HepG2 (cell line): ENCODE data around the gene DNAJC5. TPM values are rescaled to one million over a fixed set of nuclear protein-coding genes. Genes with fewer than 3 reads are reported as not detected.
A peak's percentile ranks its signal among the peaks of the same experiment; 100 is the strongest.
"Not testable (repeated sequence)": the region's sequence is repeated elsewhere in the genome, so short reads cannot be mapped to it uniquely, and the experiment has no call there.

Experiments
- ATAC-seq: fragments of 200-7000 bp; cut with Tn5 transposase; 3 replicates; pipeline ENCODE4 v1.9.1; 2020; ENCODE audit warnings: mild to moderate bottlenecking, moderate library complexity
- BruUV-seq: library from RNA; stranded (reverse); fragments of 400-500 nt; replicated peaks from 2 replicates; lab custom pipeline; 2021; lab: Mats Ljungman, UMichigan
- CTCF ChIA-PET: fragments of 300-600 bp; formaldehyde crosslinking; extraction: SDS; loops from one replicate; lab custom pipeline; 2021; ENCODE audit warnings: low total read pairs, inconsistent platforms, low intra/inter-chr PET ratio; lab: Yijun Ruan, JAX
- POLR2A ChIA-PET: fragments of 350-600 bp; sonication (Branson Sonifier 250); formaldehyde crosslinking; loops from one replicate; lab custom pipeline; 2020; ENCODE audit warnings: antibody characterized with exemption, inconsistent platforms; lab: Yijun Ruan, JAX
- DNase-seq: peaks from one replicate; pipeline ENCODE4 v3.0.0-alpha.2; 2015; ENCODE audit warnings: low spot score
- FAIRE-seq: peaks from 3 replicates; lab custom pipeline; 2011; peaks lifted over from hg19 to GRCh38; lab: Jason Lieb, UNC
- H2AFZ ChIP-seq: one replicate; pipeline ENCODE4 v1.6.1; 2011; ENCODE audit warnings: low read length, inconsistent platforms
- H3K27ac ChIP-seq: fragments of 300-600 bp; 3 replicates; pipeline ENCODE4 v1.8.0; 2011; ENCODE audit warnings: mixed run types, mild to moderate bottlenecking, mixed read lengths, low read length, inconsistent platforms; ENCODE audit not compliant: insufficient read depth; ENCODE audit errors: extremely low read length
- H3K27me3 ChIP-seq, 2 experiments: fragments of 200-600 bp in 1 of 2; 2 replicates in 1 of 2; 3 replicates in 1 of 2; pipeline versions ENCODE4 v1.6.0 to v1.8.0; 2011; ENCODE audit warnings: low read length in 2 of 2, mild to moderate bottlenecking in 2 of 2, moderate library complexity in 2 of 2, inconsistent platforms in 1 of 2; ENCODE audit not compliant: insufficient read depth in 2 of 2, control insufficient read depth in 1 of 2
- H3K36me3 ChIP-seq, 2 experiments: fragments of 200-600 bp in 1 of 2; replicated peaks in 1 of 2; 2 replicates in 1 of 2; 3 replicates in 1 of 2; pipeline versions ENCODE4 v1.5.1 to v1.8.0; 2011; ENCODE audit warnings: low read length in 2 of 2, inconsistent platforms in 1 of 2; ENCODE audit not compliant: insufficient read depth in 2 of 2, control insufficient read depth in 1 of 2
- H3K4me1 ChIP-seq: 2 replicates; pipeline ENCODE4 v1.5.1; 2012; ENCODE audit warnings: low read length, inconsistent platforms; ENCODE audit not compliant: insufficient read depth
- H3K4me2 ChIP-seq: 2 replicates; pipeline ENCODE4 v1.6.0; 2011; ENCODE audit warnings: low read depth, low read length, inconsistent platforms
- H3K4me3 ChIP-seq, 3 experiments: fragments of 200-600 bp in 1 of 3; sonication (generic), shearing (Covaris generic) in 1 of 3; replicated peaks in 1 of 3; 2 replicates each; pipeline ENCODE4 v1.5.1; 2011 to 2016; ENCODE audit warnings: low read length in 3 of 3, inconsistent platforms in 2 of 3, low read depth in 2 of 3, mild to moderate bottlenecking in 2 of 3, control low read depth in 1 of 3, mixed read lengths in 1 of 3; ENCODE audit not compliant: insufficient read depth in 1 of 3
- H3K79me2 ChIP-seq: one replicate; pipeline ENCODE4 v1.6.1; 2011; ENCODE audit warnings: low read length, inconsistent platforms; ENCODE audit not compliant: insufficient read depth
- H3K9ac ChIP-seq: 2 replicates; pipeline ENCODE4 v1.6.0; 2011; ENCODE audit warnings: mild to moderate bottlenecking, low read depth, low read length, inconsistent platforms; ENCODE audit not compliant: insufficient read depth
- H3K9me3 ChIP-seq: 2 replicates; pipeline ENCODE4 v1.5.1; 2012; ENCODE audit warnings: mild to moderate bottlenecking, low read length
- H4K20me1 ChIP-seq: 2 replicates; pipeline ENCODE4 v1.6.0; 2011; ENCODE audit warnings: inconsistent platforms, mild to moderate bottlenecking, low read length, moderate library complexity; ENCODE audit not compliant: insufficient read depth
- DZIP1 ChIP-seq: sonication (generic); formaldehyde crosslinking; IDR thresholded peaks from 2 replicates; pipeline ENCODE4 v1.5.0; 2020; ENCODE audit warnings: mild to moderate bottlenecking, missing genetic modification reagents
- PCBP1 ChIP-seq: fragments of 200-400 bp; formaldehyde crosslinking; IDR thresholded peaks from 2 replicates; pipeline ENCODE4 v1.6.1; 2017; ENCODE audit warnings: mild to moderate bottlenecking, low read depth, low read length, borderline replicate concordance
- RBFOX2 ChIP-seq: fragments of 200-400 bp; formaldehyde crosslinking; IDR thresholded peaks from 2 replicates; pipeline ENCODE4 v1.6.1; 2017; ENCODE audit warnings: low read depth, mild to moderate bottlenecking, low read length
- ZFP91 ChIP-seq: sonication (generic); formaldehyde crosslinking; IDR thresholded peaks from 2 replicates; pipeline ENCODE4 v1.9.0; 2022; ENCODE audit warnings: missing genetic modification reagents, mild to moderate bottlenecking, borderline replicate concordance
- WGBS: methylation state at CpG from one replicate; pipeline ENCODE4 v1.1.6; 2017; ENCODE audit warnings: low lambda C conversion rate; 5-methylcytosine and 5-hydroxymethylcytosine counted together
- in situ Hi-C: cut with HindIII; loops from 2 replicates; pipeline ENCODE4 v1.10.0; 2017; ENCODE audit warnings: low pct_unique_long_range_greater_than_20kb; ENCODE audit not compliant: extremely low pct_ligation_motif_present
- intact Hi-C: fragments of 100-400 bp; cut with micrococcal nuclease; formaldehyde crosslinking; loops from one replicate; pipeline ENCODE4 v1.10.0; 2022; ENCODE audit not compliant: unreplicated experiment
- polyA plus RNA-seq, 8 experiments: library from polyadenylated mRNA; depleted of rRNA in 3 of 8; stranded (reverse) in 7 of 8; unstranded in 1 of 8; fragments of >200 nt; fragmentation: Illumina TruSeq in 4 of 8; extraction: Trizol in 4 of 8; gene quantifications; 2 replicates each; pipeline versions ENCODE4 v1.2.1 to v1.2.3, GENCODE V29; 2011 to 2016; ENCODE audit warnings: low read depth in 4 of 8, missing spikeins in 1 of 8, mixed read lengths in 1 of 8; ENCODE audit not compliant: insufficient read depth in 1 of 8
- total RNA-seq, 5 experiments: library from RNA; depleted of rRNA; stranded (reverse); fragments of >200 nt; fragmentation: Illumina TruSeq; extraction: Trizol; gene quantifications; 2 replicates each; pipeline ENCODE4 v1.2.3, GENCODE V29; 2016; ENCODE audit warnings: low read depth in 1 of 5

The DNAJC5 gene
- total and polyA plus RNA-seq, 2 of the 13 experiments (the other 11 are each of a cell fraction or from before 2014, with no cell fraction given), result 42.8 to 64.5 TPM

- Histone ChIP-seq H3K36me3 (peaks cover 46% of the 10 kb centered on the region in 2 experiments; a peak in 4 of 5 replicates), H3K4me1 (peaks cover 24% of the 10 kb centered on the region)
- H3K79me2 ChIP-seq, CTCF ChIA-PET, H3K4me3 ChIP-seq, H3K27ac ChIP-seq, H2AFZ ChIP-seq, H3K4me2 ChIP-seq, BruUV-seq, in situ Hi-C loops, H3K27me3 ChIP-seq, DNase-seq, H3K9ac ChIP-seq, POLR2A ChIA-PET, H3K9me3 ChIP-seq, H4K20me1 ChIP-seq, ATAC-seq, FAIRE-seq: not testable (repeated sequence)
- 0 out of 2 replicates have a peak, but pooled peaks have one; percentile 34 for TF ChIP-seq DZIP1 (CRISPR knock-in tag)
- 0 out of 2 replicates have a peak, but pooled peaks have one; percentile 10 for TF ChIP-seq ZFP91 (CRISPR knock-in tag)
- TF ChIP-seq RBFOX2, result peak; percentile 65
- TF ChIP-seq PCBP1, result 0 out of 2 replicates have a peak, but pooled peaks have one; percentile 4
- intact Hi-C loops, result loop anchor here (10.0 kb wide), 1 partner anchor 1596 kb away; the partner anchor contains the start of gene LAMA5
- WGBS, result 94% methylated on average over 14 of the region's 15 CpGs
These were observed 66.0 kb downstream of the DNAJC5 start for GRCh38 chr20:63960654-63961621.
